ENCODE results near the gene PRPF18.

The PRPF18 gene

DNA sequence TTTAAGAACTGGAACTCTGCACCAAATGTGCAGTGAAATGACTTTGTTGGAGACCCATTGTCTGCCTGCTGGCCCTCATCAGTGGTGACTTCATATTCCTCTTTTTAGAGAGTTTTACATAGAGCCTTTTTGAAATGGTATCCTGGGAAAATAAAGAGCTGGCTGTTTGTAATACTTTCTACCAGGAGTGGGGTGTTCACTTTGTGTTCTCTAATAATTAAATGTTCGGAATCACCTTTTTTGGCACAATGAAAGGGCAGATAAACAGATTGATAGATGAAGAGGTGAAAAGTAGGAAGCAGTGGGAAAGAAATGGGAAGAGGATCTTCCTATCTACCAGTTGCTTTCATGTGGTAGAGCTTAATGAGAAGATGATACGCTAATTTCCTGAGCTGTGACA, 55.5 kb downstream of the PRPF18 start:
- DNase-seq (ENCODE audit: low read depth) = no peak

GRCh38 chr10:13643016-13643415, 56.3 kb downstream of the PRPF18 start:
- DNase-seq (ENCODE audit: low read depth) = no peak

GRCh38 chr10:13644866-13645265, 58.1 kb downstream of the PRPF18 start:
- DNase-seq (ENCODE audit: low read depth) = no peak

DNA sequence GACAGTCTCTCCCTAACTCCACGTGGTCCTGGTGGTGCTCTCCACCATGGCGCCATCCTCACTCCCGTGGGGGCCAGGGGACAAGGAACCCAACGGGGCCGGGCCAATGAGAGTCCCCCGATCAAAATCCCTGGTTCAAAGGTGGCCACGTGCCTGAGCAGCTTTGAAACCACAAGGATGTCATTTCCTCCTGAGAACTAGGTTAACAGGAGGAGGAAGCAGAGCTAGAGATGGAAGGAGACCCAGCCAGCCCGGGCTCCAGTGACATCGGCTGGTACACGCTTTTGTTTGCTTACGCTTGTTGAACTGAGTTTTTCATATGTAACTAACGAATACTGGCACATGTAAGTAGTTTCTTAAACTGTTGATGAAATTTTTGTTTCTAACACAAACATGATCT, 61.7 kb downstream of the PRPF18 start:
- no peak for DNase-seq (ENCODE audit: low read depth)

DNA sequence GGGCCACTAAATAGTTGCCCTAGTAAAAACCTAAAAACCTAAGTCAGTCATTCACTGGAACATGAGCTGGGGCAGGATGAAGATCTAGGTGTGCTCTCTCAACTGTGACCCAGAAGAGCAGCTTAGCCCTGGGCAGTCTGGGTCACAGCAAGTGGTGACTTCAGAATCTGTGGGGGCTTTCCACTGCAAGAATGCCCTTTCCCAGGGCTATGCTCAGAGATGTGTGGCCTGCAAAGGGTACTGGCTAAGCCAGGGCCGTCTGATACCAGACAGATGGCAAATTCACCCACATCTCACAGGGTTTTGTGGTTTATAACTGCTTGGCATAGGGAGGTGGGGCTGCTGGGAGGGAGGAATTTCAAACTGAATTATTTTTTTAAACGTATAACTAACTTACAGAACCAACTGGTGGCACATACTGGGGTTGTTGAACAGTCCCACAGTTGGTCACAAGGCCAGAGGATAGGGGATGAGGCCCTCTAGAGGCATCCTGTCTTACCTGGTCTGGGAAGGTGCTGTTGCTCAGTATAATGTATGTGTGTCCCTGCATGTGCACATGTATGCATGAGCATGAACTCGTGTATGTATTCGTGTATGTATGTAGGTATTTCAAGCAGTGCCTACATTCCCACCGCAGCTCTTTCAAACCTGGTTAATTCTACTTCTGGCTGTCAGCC, 63.2 kb downstream of the PRPF18 start:
- no peak for DNase-seq (ENCODE audit: low read depth)

- no peak for DNase-seq (ENCODE audit: low read depth)
These were observed 64.2 kb downstream of the PRPF18 start for GRCh38 chr10:13650961-13651360.

- DNase-seq (ENCODE audit: low read depth) = no peak
These were observed 65.4 kb downstream of the PRPF18 start for GRCh38 chr10:13651969-13652720.

DNA sequence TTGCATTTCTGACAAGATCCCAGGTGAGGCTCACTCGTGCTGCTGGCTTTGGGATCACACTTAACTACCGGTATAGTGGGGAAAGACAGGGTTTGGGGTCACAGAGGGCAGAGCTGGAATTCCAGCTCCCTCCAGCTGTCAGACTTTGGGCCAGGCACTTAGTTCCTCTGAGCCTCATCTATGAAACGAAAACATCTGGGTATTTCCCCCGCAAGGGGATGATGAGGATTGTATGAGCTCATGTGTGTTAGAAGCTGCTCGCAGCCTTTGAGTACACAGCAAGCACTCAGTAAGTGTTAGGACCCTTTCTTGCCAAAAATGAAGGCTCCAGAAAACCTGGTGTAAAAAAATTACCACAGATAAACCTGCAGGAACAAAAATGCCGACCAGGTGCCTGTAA, 66.1 kb downstream of the PRPF18 start:
- DNase-seq (ENCODE audit: low read depth) = no peak

DNA sequence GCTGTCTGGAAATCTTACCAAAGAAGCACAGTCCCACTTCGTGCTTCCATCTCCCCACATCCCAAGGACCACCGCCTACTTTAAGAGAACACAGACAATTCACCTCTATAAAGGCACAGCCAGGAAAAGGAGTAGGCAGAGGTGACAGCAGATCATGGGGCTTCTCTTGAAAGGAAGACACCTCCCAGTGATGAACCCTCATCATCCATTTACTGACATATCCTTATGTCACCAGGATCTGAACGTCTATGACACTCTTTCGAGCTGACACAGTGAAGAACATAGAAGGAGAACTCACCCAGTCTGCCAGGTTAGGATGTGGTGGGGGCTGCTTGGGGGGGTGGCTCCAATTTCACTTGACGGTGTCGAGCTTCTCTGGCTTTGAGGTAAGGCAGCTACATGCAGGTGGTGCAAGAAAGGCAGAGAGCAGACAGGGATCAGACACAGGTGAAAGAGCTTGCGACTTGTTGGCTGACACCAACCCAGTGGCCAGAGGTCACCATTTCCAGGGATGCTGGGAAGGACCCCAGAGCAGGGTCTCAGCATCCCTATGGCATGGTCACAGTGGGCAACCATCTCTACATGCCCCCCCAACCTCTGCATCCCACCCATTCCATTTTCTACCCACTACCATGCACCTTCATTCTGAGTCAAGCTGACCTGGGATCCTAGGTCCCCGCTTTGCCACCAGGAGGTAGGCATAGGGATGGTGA, 67.5 kb downstream of the PRPF18 start:
- no peak for DNase-seq (ENCODE audit: low read depth)

DNA sequence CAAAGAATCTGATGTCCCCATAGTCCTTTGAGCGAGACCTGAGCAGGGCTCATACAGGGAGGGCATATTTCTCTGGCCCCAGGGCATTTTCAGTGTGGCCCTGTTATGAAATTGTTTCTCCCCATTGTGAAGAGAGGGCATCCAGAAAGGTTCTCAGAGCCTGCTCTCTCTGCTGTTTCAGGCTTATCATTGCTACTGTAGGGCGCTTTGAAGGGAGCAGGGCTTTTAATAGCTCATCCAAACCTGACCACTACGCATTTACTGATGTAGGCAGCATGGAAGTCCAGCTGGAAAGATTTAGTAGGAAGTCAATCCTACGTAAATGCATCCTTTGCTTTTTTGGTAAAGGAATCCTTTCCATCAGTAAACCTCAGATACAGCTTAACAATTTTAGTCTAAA, 68.1 kb downstream of the PRPF18 start:
- no peak for DNase-seq (ENCODE audit: low read depth)

DNA sequence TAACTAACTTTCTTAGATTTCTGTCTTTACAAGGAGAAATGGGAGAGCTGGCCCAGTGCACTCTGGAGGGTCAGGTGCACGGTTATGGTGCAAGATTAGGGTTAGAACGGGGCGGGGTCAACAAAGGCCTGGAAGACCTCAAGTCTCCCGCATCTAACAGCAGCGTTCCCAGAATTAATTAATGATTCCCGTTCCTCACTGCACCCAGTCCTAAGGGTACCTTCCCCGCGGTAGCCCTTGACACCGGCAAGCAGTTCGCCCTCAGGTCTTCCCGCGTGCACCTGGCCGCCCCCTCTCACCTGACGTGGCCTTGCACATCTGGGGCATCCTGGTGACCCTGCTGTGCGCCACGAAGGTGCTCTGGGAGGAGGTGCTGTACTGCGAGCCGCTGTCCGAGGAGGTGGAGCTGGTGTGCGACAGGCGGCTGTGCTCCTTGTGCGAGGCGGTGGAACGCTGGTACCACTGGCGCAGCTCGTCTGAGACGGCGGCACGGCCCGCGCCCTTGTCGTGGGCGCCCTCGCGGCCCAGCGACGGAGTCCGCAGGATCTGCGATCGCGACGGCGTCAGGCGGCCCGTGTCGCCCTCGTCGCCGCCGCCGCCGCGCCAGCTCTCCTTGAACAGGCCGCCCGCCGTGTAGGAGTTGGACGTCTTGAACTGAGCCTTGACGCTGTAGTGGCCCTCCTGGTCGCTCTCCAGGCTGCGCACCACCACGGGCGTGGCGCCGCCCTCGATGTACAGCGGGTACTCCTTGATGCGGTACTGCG, 69.8 kb downstream of the PRPF18 start:
- DNase-seq (ENCODE audit: low read depth) = no peak

DNA sequence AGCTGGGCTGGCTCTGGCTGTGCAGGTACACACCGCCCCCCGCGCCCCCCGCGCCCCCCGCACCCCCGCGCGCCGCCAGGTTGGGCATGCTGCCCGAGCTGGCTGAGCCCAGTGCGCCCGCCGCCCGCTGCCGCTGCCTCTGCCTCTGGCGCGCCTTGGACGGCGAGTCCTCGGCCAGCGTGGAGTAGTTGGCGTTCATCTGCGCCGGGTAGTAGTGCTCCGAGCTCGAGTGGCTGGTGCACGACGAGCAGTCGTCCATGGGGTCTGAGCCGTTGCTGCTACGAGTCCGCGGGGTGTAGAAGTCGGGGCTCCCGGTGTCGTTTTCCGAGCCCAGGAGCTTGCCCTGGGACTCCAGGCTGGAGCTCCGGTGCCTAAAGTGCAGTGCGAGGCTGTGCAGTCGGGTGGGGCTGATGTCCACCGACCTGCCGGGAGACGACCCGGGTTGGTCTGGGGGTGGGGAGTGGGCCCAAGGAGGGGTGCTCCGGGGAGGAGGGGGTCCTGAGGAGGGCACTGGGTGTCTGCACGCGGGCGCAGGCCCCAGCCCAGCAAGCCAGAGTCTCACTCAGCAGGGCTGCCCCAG, 70.4 kb downstream of the PRPF18 start:
- DNase-seq (ENCODE audit: low read depth) = no peak

GRCh38 chr10:13658264-13658663, 71.5 kb downstream of the PRPF18 start:
- no peak for DNase-seq (ENCODE audit: low read depth)

DNA sequence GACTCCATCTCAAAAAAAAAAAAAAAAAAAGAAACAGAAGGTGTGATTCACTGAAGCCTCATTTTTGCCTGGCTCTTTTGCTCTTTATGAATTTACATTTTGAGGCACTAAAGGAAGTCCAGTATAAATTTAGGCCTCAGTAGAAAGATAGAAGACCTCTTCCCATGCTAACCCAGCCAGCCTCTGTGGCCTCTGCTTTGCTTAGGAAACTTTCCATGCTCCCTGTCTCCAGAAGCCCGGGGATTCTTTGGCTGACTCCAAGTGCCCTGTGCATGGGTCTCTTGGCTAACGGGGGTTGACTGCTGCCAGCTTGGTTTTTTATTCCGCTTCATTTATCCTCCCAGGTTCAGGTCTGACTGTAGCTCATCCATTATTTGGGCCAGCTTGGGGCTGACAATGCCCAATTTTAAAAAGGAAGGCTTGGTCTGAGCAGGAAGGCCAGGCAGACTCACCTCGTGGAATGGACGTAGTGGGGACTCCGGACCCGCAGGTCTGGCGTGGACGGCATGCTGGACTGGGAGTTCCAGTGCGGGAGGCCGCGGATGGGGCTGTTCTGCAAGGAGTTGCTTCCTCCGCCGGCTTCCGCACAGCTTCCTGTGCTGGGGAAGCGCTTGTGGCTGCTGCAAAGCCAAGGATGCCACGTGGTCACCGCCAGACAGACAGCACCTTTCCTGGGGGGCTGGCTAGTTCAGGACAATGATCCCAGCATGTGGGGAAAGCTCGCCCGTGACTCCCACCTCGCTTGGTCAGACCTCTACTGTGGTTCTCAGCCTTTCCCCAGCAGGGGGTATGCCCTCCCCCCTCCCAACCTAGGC, 72.3 kb downstream of the PRPF18 start:
- no peak for DNase-seq (ENCODE audit: low read depth)

DNA sequence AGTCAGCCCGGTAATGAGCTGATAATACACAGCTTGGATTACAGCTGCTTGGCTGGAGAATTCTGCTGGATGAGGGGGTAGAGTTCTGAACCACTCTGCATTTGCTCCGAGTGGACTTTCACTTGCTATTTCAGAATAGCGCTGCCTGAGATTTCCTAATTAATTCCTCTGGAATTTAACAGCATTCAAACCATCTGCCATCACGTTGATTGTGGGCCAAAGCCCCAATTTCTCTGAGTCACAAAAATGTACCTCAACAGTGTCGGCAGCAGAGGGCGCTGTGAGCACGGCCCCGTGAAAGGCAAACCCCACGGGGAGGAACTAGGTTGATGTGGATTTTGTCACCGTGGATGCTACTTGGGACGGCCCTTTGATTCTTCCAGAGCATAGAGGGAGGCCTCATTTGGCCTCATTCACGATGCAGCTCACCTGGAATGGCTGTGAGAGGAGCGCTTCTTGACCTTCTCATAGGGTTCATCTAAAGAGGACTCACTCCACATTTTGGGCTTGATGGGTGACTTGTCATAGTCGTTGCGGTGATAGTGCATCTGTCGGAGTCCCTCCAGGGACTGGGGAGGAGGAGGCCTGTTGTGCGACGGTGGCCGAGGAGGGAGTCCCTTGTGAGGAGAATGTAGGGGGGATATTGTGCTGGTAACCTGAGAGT, 73.3 kb downstream of the PRPF18 start:
- peak; percentile 34 for DNase-seq (ENCODE audit: low read depth)

- DNase-seq (ENCODE audit: low read depth) = no peak
These were observed 73.8 kb downstream of the PRPF18 start for GRCh38 chr10:13660551-13660920.

DNA sequence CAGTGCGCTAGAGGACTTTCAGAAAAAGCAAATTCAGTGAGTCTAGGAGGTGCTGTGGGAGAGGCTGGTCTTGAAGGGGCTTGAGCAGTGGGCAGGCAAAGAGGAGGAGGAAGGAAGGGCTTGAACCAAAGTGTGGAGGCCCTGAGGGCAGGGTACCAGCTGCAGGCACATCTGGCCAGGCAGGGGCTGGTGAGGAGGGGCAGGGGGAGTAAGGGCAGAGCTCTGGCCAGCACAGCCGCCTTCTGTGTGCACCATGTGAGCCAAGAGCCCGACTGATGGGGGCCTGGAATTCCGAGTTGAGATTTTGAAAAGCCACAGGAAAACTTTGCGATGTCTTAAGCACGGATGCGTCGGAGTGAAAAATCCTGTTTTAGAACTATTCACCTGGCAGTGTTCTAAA, 74.5 kb downstream of the PRPF18 start:
- no peak for DNase-seq (ENCODE audit: low read depth)

DNA sequence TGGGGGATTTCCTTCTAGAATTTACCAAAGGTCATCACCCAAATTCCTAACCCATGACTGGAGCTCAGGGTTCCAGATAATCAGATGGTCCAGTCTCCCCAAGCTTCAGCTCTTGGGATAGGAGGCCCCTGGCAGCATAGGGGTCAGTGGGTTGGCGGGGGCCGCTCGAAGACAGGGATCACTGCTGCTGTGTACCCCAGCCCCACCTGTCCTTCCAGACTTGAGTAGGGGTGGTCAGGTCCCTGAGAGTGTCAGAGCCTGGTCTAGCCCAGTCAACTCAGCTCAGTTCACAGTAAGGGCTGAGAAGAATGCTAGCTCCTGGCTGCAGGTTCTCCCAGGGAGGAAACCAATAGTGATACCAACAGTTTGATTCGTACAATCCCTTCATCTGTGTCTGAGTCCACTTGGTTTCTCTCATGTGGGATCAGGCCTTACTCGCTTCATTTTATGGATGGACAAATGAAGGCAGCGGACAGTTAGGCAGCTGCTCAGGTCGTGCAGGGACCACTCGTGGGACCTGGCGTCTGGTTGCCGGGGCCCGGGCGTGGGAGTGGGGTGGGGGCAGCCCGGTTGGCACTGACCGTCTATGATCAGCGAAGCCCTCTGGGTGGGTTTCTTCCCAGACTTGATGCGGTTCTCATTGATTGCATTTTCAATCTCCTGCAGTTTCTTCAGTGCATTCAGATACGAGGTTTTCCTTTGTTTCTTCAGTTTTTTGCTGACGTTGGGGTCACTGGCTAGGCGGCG, 78.9 kb downstream of the PRPF18 start:
- DNase-seq (ENCODE audit: low read depth) = no peak

DNA sequence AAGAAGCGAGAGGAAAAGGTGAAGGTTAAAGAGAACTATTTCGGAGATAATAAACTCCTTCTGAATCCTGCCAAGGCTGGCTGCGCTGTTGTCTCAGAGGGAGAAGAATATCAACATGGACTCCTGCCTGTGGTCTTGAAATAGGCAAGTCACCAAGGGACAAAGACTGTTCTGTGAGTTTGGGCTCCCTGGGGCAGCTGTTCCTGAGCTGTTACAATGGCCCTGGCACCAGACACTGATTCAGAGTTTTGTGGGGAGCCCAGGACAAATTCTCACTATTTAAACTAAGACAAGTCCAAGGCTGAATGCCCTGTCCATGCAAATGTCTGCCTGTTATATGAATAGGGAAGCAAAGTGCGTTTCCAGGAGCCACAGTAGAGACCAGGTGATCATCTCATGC, 81.4 kb downstream of the PRPF18 start:
- DNase-seq (ENCODE audit: low read depth) = no peak

Data from stimulated activated CD8-positive, alpha-beta memory T cell treated with anti-CD3 and anti-CD28 coated beads, Interleukin-12 subunit alpha, Interleukin-12 subunit beta, amount 100 ng/mL, for 4 hours (primary cell).